Transverse colon (tissue), 4 donors: ENCODE measurements around the gene MIEF1. TPM values are rescaled to one million over a fixed set of nuclear protein-coding genes. Genes with fewer than 3 reads are reported as not detected.

ENCODE experiments used
- DNase-seq: peaks from one replicate; pipeline ENCODE4 v3.0.0-alpha.2; 2019
- H3K27ac ChIP-seq, 4 donors: fragments of 200-600 bp; sonication (generic); 2 replicates each; pipeline ENCODE4 v1.5.1; 2016 to 2018; ENCODE audit warnings: inconsistent platforms in 4 of 4
- H3K27me3 ChIP-seq: fragments of 200-600 bp; sonication (generic); 2 replicates; pipeline ENCODE4 v1.5.1; 2017; ENCODE audit warnings: inconsistent platforms
- H3K36me3 ChIP-seq, 4 donors: fragments of 200-600 bp; sonication (generic); 2 replicates each; pipeline ENCODE4 v1.5.1; 2017 to 2019; ENCODE audit warnings: inconsistent platforms in 4 of 4
- H3K4me1 ChIP-seq, 4 donors: fragments of 200-600 bp; sonication (generic); 2 replicates each; pipeline ENCODE4 v1.5.1; 2017 to 2020; ENCODE audit warnings: inconsistent platforms in 4 of 4
- H3K4me3 ChIP-seq, 4 donors: fragments of 200-600 bp; sonication (generic); 1 replicate in 1 of 4; 2 replicates in 3 of 4; pipeline versions ENCODE4 v1.5.1 to v1.6.1; 2017 to 2019; ENCODE audit warnings: inconsistent platforms in 4 of 4
- H3K9me3 ChIP-seq, 2 donors: fragments of 200-600 bp; sonication (generic); 2 replicates each; pipeline ENCODE4 v1.5.1; 2017 to 2019; ENCODE audit warnings: inconsistent platforms in 2 of 2
- CTCF ChIP-seq, 5 experiments: fragments of 200-600 bp in 3 of 5; fragments of 450-650 bp in 2 of 5; sonication (generic) in 3 of 5; IDR thresholded peaks; 1 replicate in 2 of 5; 2 replicates in 3 of 5; pipeline ENCODE4 v1.5.1; 2016 to 2017; ENCODE audit warnings: antibody characterized with exemption in 5 of 5, inconsistent platforms in 3 of 5, mild to moderate bottlenecking in 2 of 5, moderate library complexity in 1 of 5
- EP300 ChIP-seq: sonication (generic); formaldehyde crosslinking; IDR thresholded peaks from one replicate; pipeline ENCODE4 v1.6.1; 2017; ENCODE audit warnings: antibody characterized with exemption, low read depth
- POLR2A ChIP-seq: fragments of 450-650 bp; IDR thresholded peaks from one replicate; pipeline ENCODE4 v1.6.1; 2016; ENCODE audit warnings: antibody characterized with exemption, mild to moderate bottlenecking, moderate library complexity
- POLR2AphosphoS5 ChIP-seq, 3 donors: sonication (generic); formaldehyde crosslinking; IDR thresholded peaks; one replicate each; pipeline ENCODE4 v1.6.1; 2016; ENCODE audit warnings: antibody characterized with exemption in 3 of 3
- WGBS, 2 donors: methylation state at CpG; one replicate each; pipeline ENCODE4 v1.1.5; 2018; ENCODE audit warnings: low coverage in 1 of 2; 5-methylcytosine and 5-hydroxymethylcytosine counted together
- in situ Hi-C, 4 donors: fragments of 200-750 bp; cut with MboI; loops; one replicate each; pipeline versions ENCODE4 v1.15.0 to v1.15.1; 2017; ENCODE audit warnings: low sequenced_read_pairs in 3 of 4, low pct_ligation_motif_present in 1 of 4, low pct_unique_long_range_greater_than_20kb in 1 of 4
- intact Hi-C: fragments of 100-400 bp; cut with DNase I; formaldehyde crosslinking; loops from one replicate; pipeline ENCODE4 v1.15.1; 2023; ENCODE audit warnings: low total_unique reads
- total RNA-seq, 4 donors: library from RNA; depleted of rRNA; stranded (reverse); fragments of >200 nt; gene quantifications; one replicate each; pipeline ENCODE4 v1.1.0, GENCODE V29; 2016

The MIEF1 gene
- total RNA-seq, 4 donors from 2014 or later, result 11.5 to 31.0 (median 25.6) TPM

- H3K9me3 ChIP-seq, result no peaks in the 10 kb centered on the region
- H3K27me3 ChIP-seq, result peaks cover 57% of the 10 kb centered on the region
- no peaks in the 10 kb centered on the region for H3K4me1 ChIP-seq
- H3K4me3 ChIP-seq, result no peak overlapping the region
- WGBS, 2 donors, result 39 to 43% methylated on average over 22 to 39 of the region's 39 CpGs
- in situ Hi-C loops (loop anchor here (5.0 to 25.0 kb wide), 4 partner anchors 383 to 817 kb away; partner anchors contain the start of genes SGSM3 (in 3 of the 4) and CBX7 (in 1 of the 4)), intact Hi-C loops (no loop called here)
- TF ChIP-seq CTCF (IDR thresholded peaks at IDR 0.05) (no peak), POLR2AphosphoS5 (IDR thresholded peaks at IDR 0.05) (no peak), POLR2A (no peak)
- H3K27ac ChIP-seq, result no peak overlapping the region
- peak; percentile 47 for DNase-seq
- H3K36me3 ChIP-seq, result no peaks in the 10 kb centered on the region
These were observed 43.6 kb downstream of the MIEF1 start for GRCh38 chr22:39545386-39546365.

- no peaks in the 10 kb centered on the region for H3K36me3 ChIP-seq
- intact Hi-C loops (no loop called here), in situ Hi-C loops (loop anchor here (5.0 to 25.0 kb wide), 4 partner anchors 385 to 815 kb away; partner anchors contain the start of genes SGSM3 (in 3 of the 4) and CBX7 (in 1 of the 4))
- H3K9me3 ChIP-seq, result no peaks in the 10 kb centered on the region
- no peak for DNase-seq
- H3K4me1 ChIP-seq, result no peaks in the 10 kb centered on the region
- no peak overlapping the region for H3K4me3 ChIP-seq
- H3K27me3 ChIP-seq, result peaks cover 71% of the 10 kb centered on the region
- TF ChIP-seq POLR2A (no peak), EP300 (no peak), CTCF (IDR thresholded peaks at IDR 0.05) (no peak), POLR2AphosphoS5 (IDR thresholded peaks at IDR 0.05) (no peak)
- 12 to 37% methylated on average over 3 to 5 of the region's 5 CpGs for WGBS, 2 donors
- no peak overlapping the region for H3K27ac ChIP-seq
These were observed 44.9 kb downstream of the MIEF1 start for GRCh38 chr22:39546889-39547586.

- intact Hi-C loops, result no loop called here
- WGBS, 2 donors, result 23% methylated on average over 2 of the region's 2 CpGs; no CpG with 5 or more reads in 1 of the 2 donors
- in situ Hi-C loops, result loop anchor here (5.0 to 25.0 kb wide), 4 partner anchors 385 to 815 kb away; partner anchors contain the start of genes SGSM3 (in 3 of the 4) and CBX7 (in 1 of the 4)
- H3K4me3 ChIP-seq, result no peak overlapping the region
- H3K9me3 ChIP-seq, result no peaks in the 10 kb centered on the region
- DNase-seq, result no peak
- no peaks in the 10 kb centered on the region for H3K4me1 ChIP-seq
- peaks cover 76% of the 10 kb centered on the region for H3K27me3 ChIP-seq
- no peak for TF ChIP-seq POLR2AphosphoS5 (IDR thresholded peaks at IDR 0.05)
- no peak for TF ChIP-seq EP300
- no peak for TF ChIP-seq POLR2A
- TF ChIP-seq CTCF (IDR thresholded peaks at IDR 0.05), result no peak
- H3K36me3 ChIP-seq, result no peaks in the 10 kb centered on the region
- H3K27ac ChIP-seq, result no peak overlapping the region
These were observed 45.5 kb downstream of the MIEF1 start for GRCh38 chr22:39547587-39547947.

GRCh38 chr22:39553429-39553828, 51.3 kb downstream of the MIEF1 start:
- no peaks in the 10 kb centered on the region for H3K36me3 ChIP-seq
- TF ChIP-seq CTCF (IDR thresholded peaks at IDR 0.05), result no peak
- no peak for TF ChIP-seq POLR2A
- TF ChIP-seq EP300, result no peak
- no peak for TF ChIP-seq POLR2AphosphoS5 (IDR thresholded peaks at IDR 0.05)
- no peak for DNase-seq
- H3K4me3 ChIP-seq, result no peak overlapping the region
- H3K27ac ChIP-seq, result no peak overlapping the region
- in situ Hi-C loops (no loop called here), intact Hi-C loops (no loop called here)
- H3K9me3 ChIP-seq, result no peaks in the 10 kb centered on the region
- peaks cover 76% of the 10 kb centered on the region for H3K27me3 ChIP-seq
- 80 to 100% methylated on average over 2 to 3 of the region's 3 CpGs for WGBS, 2 donors
- H3K4me1 ChIP-seq, result peaks cover 6 to 11% (median 9%) of the 10 kb centered on the region in 4 donors
